ENCODE results near the gene TTC23L.
"Not testable (repeated sequence)": the region's sequence is repeated elsewhere in the genome, so short reads cannot be mapped to it uniquely, and the experiment has no call there.

The TTC23L gene

DNA sequence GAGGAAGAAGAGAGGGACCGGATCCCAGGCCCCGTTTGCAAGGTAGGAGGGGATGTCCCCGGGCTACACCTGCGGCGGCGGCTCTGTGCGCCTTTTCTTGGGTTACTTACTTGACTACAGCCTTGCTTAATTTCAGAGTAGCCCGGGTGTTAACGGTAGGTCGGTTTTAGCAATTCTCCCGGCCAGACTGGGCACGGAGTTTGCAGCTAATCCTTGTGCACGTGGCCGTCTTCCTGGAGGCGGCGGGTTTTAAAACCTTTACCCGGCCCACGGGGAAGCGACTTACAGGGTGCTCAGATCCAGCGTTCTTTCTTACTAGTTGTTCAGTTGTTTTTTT lies 76.9 kb downstream of the TTC23L start:
- H3K27me3 Mint-ChIP-seq, result no peaks in the 10 kb centered on the region
- no peak overlapping the region for H3K27ac Mint-ChIP-seq

DNA sequence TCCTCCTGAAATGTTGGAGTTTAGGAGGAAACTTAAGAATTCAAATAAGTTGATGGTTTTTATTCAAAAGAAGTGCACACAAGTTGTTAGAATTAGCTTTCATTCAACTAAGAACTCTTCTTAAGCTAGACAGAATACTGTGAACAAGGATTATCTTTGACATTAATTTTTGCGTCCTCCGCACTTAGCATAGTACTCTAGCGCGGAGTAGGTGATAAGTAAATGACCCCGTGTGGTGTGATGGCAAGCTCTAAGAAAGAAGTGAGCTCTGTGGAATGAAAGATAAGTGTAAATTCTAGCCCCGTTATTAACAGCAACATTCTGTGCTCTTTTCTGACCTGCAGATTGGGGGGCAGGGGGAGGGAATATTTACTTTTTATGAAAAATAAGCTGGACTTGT lies 77.6 kb downstream of the TTC23L start:
- peaks cover 26% of the 10 kb centered on the region for H3K36me3 Mint-ChIP-seq
- H3K27me3 Mint-ChIP-seq, result no peaks in the 10 kb centered on the region
- peaks cover 33% of the 10 kb centered on the region for H3K4me1 Mint-ChIP-seq
- H3K4me3 Mint-ChIP-seq, result no peak overlapping the region
- no peaks in the 10 kb centered on the region for H3K9me3 Mint-ChIP-seq
- H3K27ac Mint-ChIP-seq, result no peak overlapping the region

More for the DNA sequence above, 76.9 kb downstream of the TTC23L start:
- no peak overlapping the region for H3K4me3 Mint-ChIP-seq
- peaks cover 29% of the 10 kb centered on the region for H3K36me3 Mint-ChIP-seq
- no peaks in the 10 kb centered on the region for H3K9me3 Mint-ChIP-seq
- H3K4me1 Mint-ChIP-seq, result peaks cover 29% of the 10 kb centered on the region

DNA sequence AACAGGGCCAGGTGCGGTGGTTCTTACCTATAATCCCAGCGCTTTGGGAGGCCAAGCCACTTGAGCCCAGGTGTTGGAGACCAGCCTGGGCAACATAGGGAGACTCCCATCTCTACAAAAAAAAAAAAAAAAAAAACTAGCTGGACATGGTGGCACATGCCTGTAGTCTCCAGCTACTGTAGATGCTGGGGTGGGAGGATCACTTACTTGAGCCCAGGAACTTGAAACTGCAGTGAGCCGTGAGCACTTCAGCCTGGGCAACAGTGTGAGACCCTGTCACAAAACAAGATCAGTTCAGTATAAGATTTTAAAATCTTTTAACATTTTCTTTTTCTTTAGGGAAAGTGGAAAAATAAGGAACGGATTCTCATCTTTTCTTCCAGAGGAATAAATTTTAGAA lies 79.1 kb downstream of the TTC23L start:
- Mint-ChIP-seq H3K4me3 (no peak overlapping the region), H3K27me3 (no peaks in the 10 kb centered on the region), H3K27ac (peak overlapping the region; percentile 74), H3K4me1 (peaks cover 34% of the 10 kb centered on the region), H3K9me3 (no peaks in the 10 kb centered on the region), H3K36me3 (peaks cover 23% of the 10 kb centered on the region)

DNA sequence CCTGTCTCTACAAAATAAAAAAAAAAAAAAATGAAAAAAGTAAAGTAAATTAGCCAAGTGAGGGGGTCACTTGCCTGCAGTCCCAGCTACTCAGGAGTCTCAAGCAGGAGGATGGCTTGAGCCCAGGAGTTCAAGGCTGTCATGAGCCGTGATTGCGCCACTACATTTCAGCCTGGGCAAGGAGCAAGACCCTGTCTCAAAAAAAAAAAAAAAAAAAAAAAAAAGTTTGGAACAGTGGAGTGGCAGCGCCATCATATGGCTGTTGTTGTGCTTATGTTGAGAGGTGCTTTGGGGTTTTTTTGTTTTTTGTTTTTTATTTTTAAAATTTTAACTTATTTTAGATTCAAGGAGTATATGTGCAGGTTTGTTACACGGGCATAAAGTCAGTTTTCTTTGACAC lies 80.1 kb downstream of the TTC23L start:
- H3K9me3 Mint-ChIP-seq, result no peaks in the 10 kb centered on the region
- no peak overlapping the region for H3K27ac Mint-ChIP-seq
- H3K27me3 Mint-ChIP-seq, result no peaks in the 10 kb centered on the region
- peaks cover 25% of the 10 kb centered on the region for H3K36me3 Mint-ChIP-seq
- no peak overlapping the region for H3K4me3 Mint-ChIP-seq
- peaks cover 34% of the 10 kb centered on the region for H3K4me1 Mint-ChIP-seq

DNA sequence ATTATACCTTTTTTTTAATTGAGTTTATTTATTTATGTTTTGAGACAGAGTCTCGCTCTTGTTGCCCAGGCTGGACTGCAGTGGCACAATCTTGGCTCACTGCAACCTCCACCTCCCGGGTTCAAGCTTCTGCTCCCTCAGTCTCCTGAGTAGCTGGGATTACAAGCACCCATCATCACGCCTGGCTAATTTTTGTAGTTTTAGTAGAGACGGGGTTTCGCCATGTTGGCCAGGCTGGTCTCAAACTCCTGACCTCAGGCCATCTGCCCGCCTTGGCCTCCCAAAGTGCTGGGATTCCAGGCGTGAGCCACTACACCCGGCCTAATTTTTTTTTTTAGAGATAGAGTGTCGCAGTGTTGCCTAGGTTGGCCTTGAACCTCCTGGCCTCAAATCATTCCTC lies 84.3 kb downstream of the TTC23L start:
- Mint-ChIP-seq H3K4me1 (peaks cover 28% of the 10 kb centered on the region), H3K27ac (peak overlapping the region; percentile 90), H3K36me3 (peaks cover 19% of the 10 kb centered on the region), H3K4me3 (peak overlapping the region; percentile 71)
- not testable (repeated sequence) for H3K9me3 Mint-ChIP-seq, H3K27me3 Mint-ChIP-seq

DNA sequence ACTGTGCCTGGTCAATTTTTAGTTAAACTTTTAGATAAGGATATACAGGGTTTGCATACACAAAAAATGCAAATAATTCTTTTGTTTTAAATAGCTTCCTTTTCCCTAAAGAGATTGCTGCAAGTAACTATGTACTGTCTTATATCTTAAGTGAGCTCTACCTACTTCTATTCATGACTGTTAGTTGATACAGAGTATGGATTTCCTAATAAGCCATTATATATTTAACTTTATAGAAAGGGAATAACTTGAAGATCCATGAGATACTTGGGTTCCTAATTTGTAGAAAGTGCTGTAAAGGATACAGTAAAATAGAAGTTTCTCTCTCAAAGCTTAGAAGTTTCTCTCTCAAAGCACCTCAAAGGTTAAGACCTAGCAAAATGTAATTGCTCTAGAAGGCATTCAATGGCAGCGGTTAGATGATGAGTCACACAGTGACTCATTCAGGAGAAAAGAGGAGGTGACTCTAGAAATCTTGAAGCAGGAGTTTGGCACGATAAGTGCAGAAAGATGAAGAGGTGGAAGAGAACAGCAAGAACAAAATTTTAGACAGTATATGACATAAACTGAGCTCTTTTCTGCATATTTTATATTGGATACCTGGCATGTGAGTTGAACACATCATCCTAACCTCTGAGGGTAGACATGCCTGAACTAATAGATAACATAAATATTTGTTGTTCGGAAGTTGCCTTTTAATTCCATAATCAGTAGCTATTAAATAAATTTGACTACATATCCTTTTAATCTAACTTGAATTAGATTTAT lies 84.9 kb downstream of the TTC23L start:
- Mint-ChIP-seq H3K36me3 (peaks cover 20% of the 10 kb centered on the region), H3K4me1 (peaks cover 29% of the 10 kb centered on the region), H3K27me3 (no peaks in the 10 kb centered on the region), H3K9me3 (no peaks in the 10 kb centered on the region), H3K4me3 (peak overlapping the region; percentile 71), H3K27ac (peak overlapping the region; percentile 90)

DNA sequence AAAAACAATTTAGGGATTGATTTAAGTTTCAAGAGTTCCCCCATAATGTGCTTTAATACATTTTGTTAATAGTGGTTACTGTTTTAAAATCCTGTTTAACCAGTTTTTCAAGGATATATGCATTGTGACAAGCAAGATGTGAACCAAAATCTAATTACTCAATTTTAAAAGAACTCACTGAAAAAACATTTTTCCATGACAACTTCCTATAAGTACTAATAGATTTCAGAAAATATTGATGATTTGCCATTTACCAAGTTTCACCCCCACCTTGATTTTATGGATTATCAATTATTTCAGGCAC lies 85.5 kb downstream of the TTC23L start:
- peak overlapping the region; percentile 90 for H3K27ac Mint-ChIP-seq
- peaks cover 21% of the 10 kb centered on the region for H3K36me3 Mint-ChIP-seq
- H3K4me1 Mint-ChIP-seq, result peaks cover 33% of the 10 kb centered on the region
- no peaks in the 10 kb centered on the region for H3K9me3 Mint-ChIP-seq
- no peaks in the 10 kb centered on the region for H3K27me3 Mint-ChIP-seq
- peak overlapping the region; percentile 42 for H3K4me3 Mint-ChIP-seq

DNA sequence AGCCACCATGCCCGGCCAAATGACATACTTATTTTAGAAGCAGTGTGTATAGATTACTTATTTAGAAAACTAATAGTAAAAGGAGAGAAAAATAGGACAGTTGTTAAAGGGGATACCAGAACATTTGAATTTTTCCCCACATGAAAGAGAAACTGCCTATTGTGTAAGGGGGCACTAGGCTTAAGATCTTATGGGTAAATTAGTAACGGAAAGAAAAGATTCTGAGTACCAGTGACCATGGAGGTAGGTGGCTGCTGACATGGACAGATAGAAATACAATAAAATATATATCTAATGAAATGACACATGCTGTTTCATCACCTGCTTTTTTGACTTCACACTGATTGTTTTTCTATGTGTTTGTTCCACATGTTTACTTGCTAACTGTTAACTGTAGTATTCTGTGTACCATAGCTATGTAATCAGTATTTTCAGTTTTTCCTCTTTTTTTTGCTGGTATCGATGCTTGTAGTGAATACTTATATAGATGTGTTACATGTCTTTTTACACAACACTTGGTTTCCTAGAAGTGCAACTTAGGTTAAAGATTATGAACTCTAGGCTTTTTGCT lies 87.4 kb downstream of the TTC23L start:
- Mint-ChIP-seq H3K9me3 (no peaks in the 10 kb centered on the region), H3K4me1 (peaks cover 40% of the 10 kb centered on the region), H3K36me3 (peaks cover 20% of the 10 kb centered on the region), H3K4me3 (no peak overlapping the region), H3K27ac (peak overlapping the region; percentile 55), H3K27me3 (no peaks in the 10 kb centered on the region)

DNA sequence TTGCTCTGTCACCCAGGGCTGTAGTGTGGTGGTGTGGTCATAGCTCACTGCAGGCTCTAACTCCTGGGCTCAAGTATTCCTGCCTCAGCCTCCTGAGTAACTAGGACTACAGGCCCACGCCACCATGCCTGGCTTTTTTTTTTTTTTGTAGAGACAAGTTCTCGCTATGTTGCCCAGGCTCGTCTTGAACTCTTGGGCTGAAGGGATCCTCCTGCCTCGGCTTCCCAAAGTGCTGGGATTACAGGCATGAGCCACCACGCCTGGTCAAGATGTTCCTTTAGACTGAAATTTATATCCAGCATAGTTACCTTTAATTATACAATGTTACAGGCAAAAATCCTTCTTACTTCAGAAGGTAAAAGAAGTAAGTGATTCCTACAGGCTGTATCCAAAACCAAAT lies 88.8 kb downstream of the TTC23L start:
- Mint-ChIP-seq H3K36me3 (peaks cover 19% of the 10 kb centered on the region), H3K27ac (no peak overlapping the region), H3K4me3 (no peak overlapping the region), H3K27me3 (no peaks in the 10 kb centered on the region), H3K9me3 (no peaks in the 10 kb centered on the region), H3K4me1 (peaks cover 40% of the 10 kb centered on the region)

DNA sequence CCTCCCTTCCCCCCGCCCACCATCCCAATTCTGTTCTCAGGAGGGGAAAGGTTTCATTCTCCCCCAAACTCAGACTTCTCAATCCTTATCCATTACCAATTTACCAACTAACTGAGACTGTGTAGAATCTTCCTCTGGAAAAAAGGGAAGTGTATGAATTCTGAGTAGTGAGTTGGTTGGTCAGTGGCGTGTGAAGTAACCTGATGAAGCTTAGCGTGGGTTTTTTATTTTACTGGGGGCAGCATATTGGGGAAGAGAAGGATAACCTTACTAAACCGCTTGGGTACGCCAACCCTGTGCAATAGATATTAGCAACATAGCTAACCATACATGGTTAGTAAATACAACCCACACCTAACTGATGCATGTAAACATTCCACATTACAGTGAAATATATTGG lies 89.3 kb downstream of the TTC23L start:
- no peak overlapping the region for H3K27ac Mint-ChIP-seq

DNA sequence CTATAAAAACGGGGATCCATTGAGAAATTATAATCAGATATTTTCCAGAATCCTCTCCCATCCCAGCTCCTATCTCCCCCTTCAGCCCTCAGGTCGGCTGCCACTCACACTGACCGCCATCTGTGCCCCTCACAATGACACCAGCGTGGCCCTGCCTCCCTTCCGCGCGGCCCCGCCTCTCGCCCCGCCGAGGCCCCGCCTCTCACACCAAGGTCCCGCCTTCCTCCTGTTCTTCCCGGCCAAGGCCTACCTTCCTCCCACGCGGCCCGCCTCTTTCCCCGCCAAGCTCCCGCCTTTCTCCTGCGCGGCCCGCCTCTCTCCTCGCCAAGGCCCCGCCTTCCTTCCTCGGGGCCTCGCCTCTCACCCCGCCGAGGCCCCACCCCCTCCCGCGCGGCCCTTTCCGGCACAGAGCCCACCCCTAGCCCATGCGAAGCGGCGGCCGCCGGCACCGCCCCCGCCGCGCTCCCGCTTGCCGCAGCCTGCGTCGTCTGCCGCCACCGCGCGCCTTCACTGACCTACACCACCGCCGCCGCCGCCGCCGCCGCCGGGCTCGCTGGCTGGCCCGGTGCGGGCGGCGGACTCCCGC lies 90.3 kb downstream of the TTC23L start, which contains the start of gene DNAJC21:
Gene DNAJC21 (plus strand): TSS at position 426 of the 586 bp plus-strand sequence. CDS start 261 bp downstream, outside the sequence.
- peak within 1 kb of the TSS; percentile 98 for H3K27ac Mint-ChIP-seq

More for the DNA sequence above, 89.3 kb downstream of the TTC23L start:
- Mint-ChIP-seq H3K4me3 (peak overlapping the region; percentile 19), H3K9me3 (no peaks in the 10 kb centered on the region), H3K27me3 (no peaks in the 10 kb centered on the region), H3K36me3 (peaks cover 19% of the 10 kb centered on the region), H3K4me1 (peaks cover 38% of the 10 kb centered on the region)

DNA sequence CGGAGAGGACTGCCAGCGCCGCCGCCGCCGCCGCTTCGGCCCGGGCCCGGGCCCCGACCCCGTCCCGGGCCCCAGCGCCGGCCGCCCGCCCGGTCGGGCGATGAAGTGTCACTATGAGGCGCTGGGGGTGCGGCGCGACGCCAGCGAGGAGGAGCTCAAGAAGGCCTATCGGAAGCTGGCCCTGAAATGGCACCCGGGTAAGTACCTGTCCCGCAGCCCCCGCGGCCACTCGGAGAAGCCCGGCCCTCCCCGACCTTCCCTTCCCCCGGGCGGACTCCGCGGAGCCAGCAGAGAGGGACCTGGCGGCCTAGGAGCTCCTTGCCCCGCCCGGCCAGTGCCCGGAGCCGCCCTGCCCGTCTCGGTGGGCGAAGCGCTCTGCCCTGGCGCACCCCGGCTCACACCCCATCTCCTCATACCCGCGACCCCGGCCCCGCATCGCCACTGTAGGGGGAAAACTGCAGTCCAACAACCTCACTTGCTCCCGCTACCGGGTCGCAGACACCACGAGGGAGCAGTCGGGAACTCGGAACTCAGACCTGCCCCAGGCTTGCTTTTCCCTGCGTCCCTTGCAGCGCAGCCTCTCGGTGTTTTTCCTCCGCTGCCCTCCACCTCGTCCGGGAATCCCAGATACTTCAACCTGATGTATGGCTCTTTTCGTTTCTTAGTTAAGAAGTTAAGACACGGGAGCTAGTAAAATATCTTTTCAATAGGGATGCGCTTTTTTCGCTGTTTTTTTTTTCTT lies 90.9 kb downstream of the TTC23L start:
- Mint-ChIP-seq H3K9me3 (no peaks in the 10 kb centered on the region), H3K4me1 (peaks cover 34% of the 10 kb centered on the region), H3K27me3 (no peaks in the 10 kb centered on the region), H3K27ac (peak overlapping the region; percentile 98), H3K36me3 (peaks cover 16% of the 10 kb centered on the region), H3K4me3 (peak overlapping the region; percentile 98)

More for the DNA sequence above, 90.3 kb downstream of the TTC23L start, which contains the start of gene DNAJC21:
- no peaks in the 10 kb centered on the region for H3K27me3 Mint-ChIP-seq
- H3K4me3 Mint-ChIP-seq, result peak within 1 kb of the TSS; percentile 98
- H3K9me3 Mint-ChIP-seq, result no peaks in the 10 kb centered on the region
- H3K4me1 Mint-ChIP-seq, result peaks cover 36% of the 10 kb centered on the region
- peaks cover 18% of the 10 kb centered on the region for H3K36me3 Mint-ChIP-seq

DNA sequence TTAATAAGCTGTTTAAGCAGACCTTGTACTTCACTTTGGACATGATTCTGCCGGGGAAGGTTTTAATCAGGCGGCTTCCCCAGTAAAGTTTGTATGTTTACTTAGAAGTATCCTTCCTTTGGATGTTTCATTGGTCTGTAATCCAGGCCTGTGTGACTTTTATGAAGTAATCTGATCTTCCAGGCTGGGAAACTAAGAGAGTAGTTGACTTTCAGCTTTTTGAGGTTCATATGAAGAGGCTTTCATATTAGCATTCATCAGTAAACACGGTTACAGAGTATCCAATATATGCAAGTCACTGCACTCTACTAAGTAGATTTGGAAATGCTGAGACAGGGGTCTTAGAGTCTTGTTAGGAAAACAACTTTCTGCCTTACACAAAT lies 91.5 kb downstream of the TTC23L start:
- H3K27ac Mint-ChIP-seq, result peak overlapping the region; percentile 98
- no peaks in the 10 kb centered on the region for H3K9me3 Mint-ChIP-seq
- H3K4me3 Mint-ChIP-seq, result peak overlapping the region; percentile 98

DNA sequence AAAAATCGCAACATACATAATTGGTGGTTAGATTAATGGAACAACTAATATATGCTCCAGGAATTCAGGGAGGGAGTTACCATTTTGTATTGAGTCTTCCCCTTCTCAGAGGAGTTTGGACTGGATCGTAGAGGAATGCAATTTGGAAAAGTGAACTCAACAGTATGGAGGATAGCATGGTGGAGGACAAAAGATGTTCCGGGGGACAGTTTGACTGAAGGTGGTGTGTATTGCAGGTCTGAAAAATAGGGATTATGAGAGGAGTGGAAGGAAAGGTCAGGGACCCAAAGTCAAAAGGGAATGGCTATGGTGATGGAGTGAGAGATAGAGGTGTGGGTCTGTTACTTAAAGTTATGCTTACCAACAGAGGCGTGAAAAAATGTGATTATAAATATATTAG lies 91.9 kb downstream of the TTC23L start:
- peak overlapping the region; percentile 98 for H3K4me3 Mint-ChIP-seq
- peaks cover 13% of the 10 kb centered on the region for H3K36me3 Mint-ChIP-seq
- peak overlapping the region; percentile 98 for H3K27ac Mint-ChIP-seq
- H3K4me1 Mint-ChIP-seq, result peaks cover 33% of the 10 kb centered on the region
- H3K9me3 Mint-ChIP-seq, result no peaks in the 10 kb centered on the region
- H3K27me3 Mint-ChIP-seq, result no peaks in the 10 kb centered on the region

More for the DNA sequence above, 91.5 kb downstream of the TTC23L start:
- no peaks in the 10 kb centered on the region for H3K27me3 Mint-ChIP-seq
- peaks cover 14% of the 10 kb centered on the region for H3K36me3 Mint-ChIP-seq
- peaks cover 33% of the 10 kb centered on the region for H3K4me1 Mint-ChIP-seq

DNA sequence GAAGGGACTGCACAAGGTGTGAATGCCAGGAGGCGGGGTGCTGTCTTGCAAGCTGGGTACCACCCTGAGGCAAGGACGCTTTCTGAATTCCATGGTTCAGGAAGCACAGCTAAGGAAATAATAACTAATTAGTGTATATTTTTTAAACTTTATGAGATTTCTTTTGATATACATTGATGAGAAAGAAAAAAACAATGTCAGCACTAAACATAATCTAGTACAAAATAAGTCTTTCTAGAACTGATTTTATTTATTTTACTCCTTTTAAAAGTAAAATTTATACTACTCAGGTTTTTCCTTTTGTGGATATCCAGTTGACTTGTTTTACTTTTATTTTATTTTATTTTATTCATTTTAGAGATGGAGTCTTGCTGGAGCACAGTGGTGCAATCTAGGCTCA lies 94.0 kb downstream of the TTC23L start:
- Mint-ChIP-seq H3K27ac (no peak overlapping the region), H3K4me3 (no peak overlapping the region), H3K9me3 (no peaks in the 10 kb centered on the region), H3K27me3 (no peaks in the 10 kb centered on the region), H3K4me1 (peaks cover 33% of the 10 kb centered on the region), H3K36me3 (peaks cover 17% of the 10 kb centered on the region)

DNA sequence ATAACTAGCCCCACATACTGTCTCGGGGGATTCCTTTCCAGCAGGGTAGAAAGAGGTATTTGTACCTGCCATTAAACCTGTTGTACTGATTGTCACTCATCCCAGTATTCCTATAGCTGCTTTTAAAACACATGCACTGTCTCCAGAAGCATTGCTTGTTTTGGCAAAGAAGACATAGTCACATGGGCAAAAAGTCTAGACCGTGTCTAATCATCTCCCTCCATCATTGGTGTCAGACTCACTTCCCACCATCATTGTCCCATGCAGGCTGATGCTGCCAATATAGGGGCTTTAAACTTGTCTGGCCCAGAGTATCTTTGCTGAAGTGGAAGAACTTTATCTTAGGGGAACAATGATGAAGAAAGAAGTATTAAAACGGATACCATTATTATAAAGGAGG lies 103.0 kb downstream of the TTC23L start:
- Mint-ChIP-seq H3K27me3 (no peaks in the 10 kb centered on the region), H3K4me1 (no peaks in the 10 kb centered on the region), H3K27ac (no peak overlapping the region), H3K4me3 (no peak overlapping the region), H3K9me3 (no peaks in the 10 kb centered on the region), H3K36me3 (peaks cover 30% of the 10 kb centered on the region)

Measured in activated naive CD4-positive, alpha-beta T cell treated with anti-CD3 and anti-CD28 coated beads, Interleukin-2, amount 50 U/mL, for 24 hours (primary cell).